SK-N-MC (cell line): Measurements from ENCODE around the gene VSIG10.
"Not testable (repeated sequence)": the region's sequence is repeated elsewhere in the genome, so short reads cannot be mapped to it uniquely, and the experiment has no call there.

ENCODE experiments used
- DNase-seq: peaks from one replicate; pipeline ENCODE4 v3.0.0-alpha.2; 2011; ENCODE audit warnings: low read depth, low spot score
- H3K27ac ChIP-seq: fragments of 200-600 bp; sonication (generic); 2 replicates; pipeline ENCODE4 v1.5.1; 2016; ENCODE audit warnings: mixed run types
- H3K36me3 ChIP-seq: fragments of 200-600 bp; sonication (generic); 2 replicates; pipeline ENCODE4 v1.6.1; 2017; ENCODE audit warnings: antibody characterized with exemption, low read length, mixed read lengths; ENCODE audit not compliant: insufficient read depth
- H3K4me3 ChIP-seq: fragments of 200-600 bp; sonication (generic); 2 replicates; pipeline ENCODE4 v1.5.1; 2016
- H3K9ac ChIP-seq: fragments of 200-600 bp; sonication (generic); 2 replicates; pipeline ENCODE4 v1.8.0; 2017; ENCODE audit warnings: mixed run types, mixed read lengths; ENCODE audit not compliant: insufficient read length
- H3K9me3 ChIP-seq: fragments of 200-600 bp; sonication (generic); 2 replicates; pipeline ENCODE4 v1.6.1; 2017; ENCODE audit warnings: low read depth, mild to moderate bottlenecking, antibody characterized with exemption, low read length, moderate library complexity, mixed read lengths
- EZH2 ChIP-seq: fragments of 200-600 bp; sonication (generic); IDR thresholded peaks from one replicate; pipeline ENCODE4 v1.6.1; 2017; ENCODE audit warnings: antibody characterized with exemption
- FOXP2 ChIP-seq: optimal IDR thresholded peaks from 2 replicates; pipeline ENCODE3; 2011; ENCODE audit warnings: mild to moderate bottlenecking, moderate library complexity; ENCODE audit not compliant: insufficient read depth; ENCODE audit errors: extremely low read length, control extremely low read depth
- POLR2AphosphoS5 ChIP-seq: IDR thresholded peaks from 2 replicates; pipeline ENCODE4 v1.6.1; 2012; ENCODE audit warnings: mild to moderate bottlenecking, low read depth, low read length, borderline replicate concordance

The VSIG10 gene

DNA sequence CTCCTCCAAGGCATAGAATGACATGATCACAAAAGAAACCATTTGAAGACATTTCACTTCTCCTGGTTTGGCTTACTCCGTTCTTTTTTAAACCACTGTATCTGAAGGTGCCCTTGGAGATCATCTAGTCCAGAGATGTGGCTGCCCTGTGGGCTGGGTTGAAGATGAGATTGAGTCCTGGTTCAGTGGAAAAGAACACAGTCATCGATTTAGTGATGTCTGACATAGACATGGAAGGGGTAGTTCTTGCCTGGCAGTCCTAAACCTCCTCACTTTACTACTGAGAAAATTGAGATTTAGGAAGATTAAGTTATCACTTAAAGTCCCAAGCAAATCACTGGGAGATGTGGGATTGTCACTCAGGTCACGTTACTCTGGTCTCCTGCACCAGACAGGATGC, 2.8 kb downstream of the VSIG10 start:
- no peak overlapping the region for H3K27ac ChIP-seq
- DNase-seq, result no peak
- no peak overlapping the region for H3K9ac ChIP-seq
- no peak overlapping the region for H3K4me3 ChIP-seq
- TF ChIP-seq FOXP2 (no peak), EZH2 (no peak), POLR2AphosphoS5 (no peak)
- no peaks in the 10 kb centered on the region for H3K36me3 ChIP-seq
- H3K9me3 ChIP-seq, result no peaks in the 10 kb centered on the region

GRCh38 chr12:118098911-118099671, 4.7 kb downstream of the VSIG10 start:
- DNase-seq, result no peak
- TF ChIP-seq EZH2, result no peak
- no peak for TF ChIP-seq POLR2AphosphoS5
- no peak for TF ChIP-seq FOXP2
- no peak overlapping the region for H3K4me3 ChIP-seq
- H3K27ac ChIP-seq, result no peak overlapping the region
- H3K9ac ChIP-seq, result no peak overlapping the region
- no peaks in the 10 kb centered on the region for H3K9me3 ChIP-seq
- H3K36me3 ChIP-seq, result no peaks in the 10 kb centered on the region

DNA sequence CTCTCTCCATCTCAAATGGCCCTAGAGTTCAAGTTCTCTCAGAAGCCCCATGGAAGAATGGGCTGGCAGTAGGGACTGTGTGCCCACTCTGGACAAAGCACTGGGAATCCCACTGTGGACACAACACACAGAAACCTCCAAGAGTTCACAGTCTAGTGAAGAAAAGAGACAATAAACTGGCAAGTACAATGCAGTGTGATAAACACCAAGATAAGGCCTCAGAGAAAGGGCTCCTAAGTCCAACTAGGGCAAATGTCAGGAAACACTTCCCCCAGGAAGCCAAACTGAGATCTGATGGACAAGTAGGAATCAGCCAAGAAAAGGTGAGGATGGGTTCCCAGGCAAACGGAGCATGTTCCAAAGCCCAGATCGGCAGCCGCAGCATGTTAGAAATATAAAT, 5.4 kb downstream of the VSIG10 start:
- no peaks in the 10 kb centered on the region for H3K36me3 ChIP-seq
- no peak for DNase-seq
- no peak overlapping the region for H3K4me3 ChIP-seq
- H3K27ac ChIP-seq, result no peak overlapping the region
- no peak for TF ChIP-seq EZH2
- no peak for TF ChIP-seq FOXP2
- TF ChIP-seq POLR2AphosphoS5, result no peak
- no peaks in the 10 kb centered on the region for H3K9me3 ChIP-seq
- no peak overlapping the region for H3K9ac ChIP-seq

- TF ChIP-seq EZH2, result no peak
- no peak for TF ChIP-seq POLR2AphosphoS5
- no peak for TF ChIP-seq FOXP2
- H3K27ac ChIP-seq, result no peak overlapping the region
- no peak for DNase-seq
- H3K36me3 ChIP-seq, result no peaks in the 10 kb centered on the region
- no peak overlapping the region for H3K9ac ChIP-seq
- H3K4me3 ChIP-seq, result no peak overlapping the region
- no peaks in the 10 kb centered on the region for H3K9me3 ChIP-seq
Measured at GRCh38 chr12:118094039-118094438, 9.8 kb downstream of the VSIG10 start.

- Histone ChIP-seq H3K9me3 (no peaks in the 10 kb centered on the region), H3K9ac (no peak overlapping the region), H3K27ac (no peak overlapping the region), H3K4me3 (no peak overlapping the region), H3K36me3 (no peaks in the 10 kb centered on the region)
- TF ChIP-seq EZH2, result no peak
- TF ChIP-seq POLR2AphosphoS5, result no peak
- TF ChIP-seq FOXP2, result no peak
- DNase-seq, result no peak
Measured at GRCh38 chr12:118089782-118090181, 14.0 kb downstream of the VSIG10 start.

DNA sequence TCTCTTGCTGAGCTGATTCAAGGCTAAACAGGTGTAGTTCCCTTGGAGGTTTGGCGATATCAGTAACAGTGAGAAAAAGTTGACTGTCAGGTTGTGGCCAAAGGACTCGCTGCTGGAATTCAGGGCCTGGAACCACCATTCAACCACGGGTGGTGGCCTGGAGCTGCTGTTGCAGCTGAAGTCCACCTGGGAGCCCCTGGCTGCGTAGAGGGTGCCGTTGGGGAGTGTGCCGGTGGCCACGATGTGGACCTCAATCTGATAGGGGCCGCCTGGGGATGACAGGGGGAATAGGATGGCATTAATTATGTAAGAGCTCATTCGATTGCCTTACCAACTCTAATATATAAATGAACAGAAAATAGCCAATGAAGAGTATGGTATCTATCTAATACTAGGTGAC, 21.6 kb downstream of the VSIG10 start:
- Histone ChIP-seq H3K4me3 (no peak overlapping the region), H3K36me3 (no peaks in the 10 kb centered on the region), H3K9me3 (no peaks in the 10 kb centered on the region), H3K9ac (no peak overlapping the region), H3K27ac (no peak overlapping the region)
- DNase-seq, result no peak
- TF ChIP-seq EZH2, result no peak
- no peak for TF ChIP-seq FOXP2
- no peak for TF ChIP-seq POLR2AphosphoS5

- not testable (repeated sequence) for H3K36me3 ChIP-seq, H3K27ac ChIP-seq, H3K4me3 ChIP-seq, H3K9me3 ChIP-seq, H3K9ac ChIP-seq, DNase-seq
Measured at GRCh38 chr12:118081521-118081920, 22.3 kb downstream of the VSIG10 start.

DNA sequence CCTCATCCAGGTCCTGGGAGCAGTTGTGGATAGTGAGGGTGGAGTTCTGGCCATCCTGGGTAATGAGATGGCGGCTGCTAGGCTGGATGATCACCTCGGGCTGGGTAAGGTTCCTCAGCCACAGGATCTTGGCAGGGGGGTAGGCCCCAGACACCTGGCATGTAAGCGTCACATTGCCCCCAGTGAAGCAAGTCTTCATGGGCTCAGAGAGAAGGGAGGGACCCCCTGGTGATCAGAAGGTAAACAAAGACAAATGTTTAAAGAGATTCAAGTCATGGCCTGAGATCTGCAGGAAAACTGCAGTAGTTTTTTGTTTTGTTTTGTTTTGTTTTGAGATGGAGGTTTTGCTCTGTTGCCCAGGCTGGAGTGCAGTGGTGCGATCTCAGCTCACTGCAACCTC, 30.0 kb downstream of the VSIG10 start:
- Histone ChIP-seq H3K36me3 (no peaks in the 10 kb centered on the region), H3K4me3 (no peak overlapping the region), H3K9me3 (no peaks in the 10 kb centered on the region), H3K9ac (no peak overlapping the region), H3K27ac (no peak overlapping the region)
- DNase-seq, result no peak
- TF ChIP-seq FOXP2, result no peak
- no peak for TF ChIP-seq EZH2
- no peak for TF ChIP-seq POLR2AphosphoS5

- no peak overlapping the region for H3K9ac ChIP-seq
- H3K27ac ChIP-seq, result no peak overlapping the region
- DNase-seq, result no peak
- no peaks in the 10 kb centered on the region for H3K9me3 ChIP-seq
- TF ChIP-seq POLR2AphosphoS5, result no peak
- no peak for TF ChIP-seq FOXP2
- TF ChIP-seq EZH2, result no peak
- H3K36me3 ChIP-seq, result no peaks in the 10 kb centered on the region
- no peak overlapping the region for H3K4me3 ChIP-seq
Measured at GRCh38 chr12:118070650-118071049, 33.2 kb downstream of the VSIG10 start.
